ENCODE data around the gene HES3.

HES3 gene

GRCh38 chr1:6234502-6235295 is 9.3 kb upstream of the HES3 start:
- no peak for TF ChIP-seq CTCF (IDR thresholded peaks at IDR 0.05; ENCODE audit: control insufficient read depth, insufficient read depth, low read depth, low read length, missing control alignments)
- no peak for DNase-seq (ENCODE audit: low read depth)
- H3K4me3 ChIP-seq (ENCODE audit: control insufficient read depth, low read depth, low read length), result peak overlapping the region; percentile 87

- peak overlapping the region; percentile 87 for H3K4me3 ChIP-seq (ENCODE audit: control insufficient read depth, low read depth, low read length)
- no peak for DNase-seq (ENCODE audit: low read depth)
- TF ChIP-seq CTCF (IDR thresholded peaks at IDR 0.05; ENCODE audit: control insufficient read depth, insufficient read depth, low read depth, low read length, missing control alignments), result no peak
Measured at GRCh38 chr1:6235296-6235677, 8.7 kb upstream of the HES3 start.

GRCh38 chr1:6237093-6237492 is 6.9 kb upstream of the HES3 start:
- TF ChIP-seq CTCF (IDR thresholded peaks at IDR 0.05; ENCODE audit: control insufficient read depth, insufficient read depth, low read depth, low read length, missing control alignments), result no peak
- DNase-seq (ENCODE audit: low read depth), result no peak

GRCh38 chr1:6239213-6239752 is 4.7 kb upstream of the HES3 start:
- no peak for DNase-seq (ENCODE audit: low read depth)
- TF ChIP-seq CTCF (IDR thresholded peaks at IDR 0.05; ENCODE audit: control insufficient read depth, insufficient read depth, low read depth, low read length, missing control alignments), result no peak
- H3K4me3 ChIP-seq (ENCODE audit: control insufficient read depth, low read depth, low read length), result no peak overlapping the region

More at GRCh38 chr1:6237093-6237492, 6.9 kb upstream of the HES3 start:
- H3K4me3 ChIP-seq (ENCODE audit: control insufficient read depth, low read depth, low read length), result no peak overlapping the region

- no peak overlapping the region for H3K4me3 ChIP-seq (ENCODE audit: control insufficient read depth, low read depth, low read length)
- TF ChIP-seq CTCF (IDR thresholded peaks at IDR 0.05; ENCODE audit: control insufficient read depth, insufficient read depth, low read depth, low read length, missing control alignments), result no peak
- peak; percentile 45 for DNase-seq (ENCODE audit: low read depth)
Measured at GRCh38 chr1:6239950-6240768, 3.8 kb upstream of the HES3 start.

- no peak for TF ChIP-seq CTCF (IDR thresholded peaks at IDR 0.05; ENCODE audit: control insufficient read depth, insufficient read depth, low read depth, low read length, missing control alignments)
- no peak for DNase-seq (ENCODE audit: low read depth)
- no peak overlapping the region for H3K4me3 ChIP-seq (ENCODE audit: control insufficient read depth, low read depth, low read length)
Measured at GRCh38 chr1:6241107-6241886, 2.7 kb upstream of the HES3 start.

Measured in AG09309 (cell line).